T-helper 9 cell (primary cell): ENCODE data around the gene ERF.

Experiments
- DNase-seq: peaks from one replicate; pipeline ENCODE4 v3.0.0-alpha.2; 2020

Gene ERF

DNA sequence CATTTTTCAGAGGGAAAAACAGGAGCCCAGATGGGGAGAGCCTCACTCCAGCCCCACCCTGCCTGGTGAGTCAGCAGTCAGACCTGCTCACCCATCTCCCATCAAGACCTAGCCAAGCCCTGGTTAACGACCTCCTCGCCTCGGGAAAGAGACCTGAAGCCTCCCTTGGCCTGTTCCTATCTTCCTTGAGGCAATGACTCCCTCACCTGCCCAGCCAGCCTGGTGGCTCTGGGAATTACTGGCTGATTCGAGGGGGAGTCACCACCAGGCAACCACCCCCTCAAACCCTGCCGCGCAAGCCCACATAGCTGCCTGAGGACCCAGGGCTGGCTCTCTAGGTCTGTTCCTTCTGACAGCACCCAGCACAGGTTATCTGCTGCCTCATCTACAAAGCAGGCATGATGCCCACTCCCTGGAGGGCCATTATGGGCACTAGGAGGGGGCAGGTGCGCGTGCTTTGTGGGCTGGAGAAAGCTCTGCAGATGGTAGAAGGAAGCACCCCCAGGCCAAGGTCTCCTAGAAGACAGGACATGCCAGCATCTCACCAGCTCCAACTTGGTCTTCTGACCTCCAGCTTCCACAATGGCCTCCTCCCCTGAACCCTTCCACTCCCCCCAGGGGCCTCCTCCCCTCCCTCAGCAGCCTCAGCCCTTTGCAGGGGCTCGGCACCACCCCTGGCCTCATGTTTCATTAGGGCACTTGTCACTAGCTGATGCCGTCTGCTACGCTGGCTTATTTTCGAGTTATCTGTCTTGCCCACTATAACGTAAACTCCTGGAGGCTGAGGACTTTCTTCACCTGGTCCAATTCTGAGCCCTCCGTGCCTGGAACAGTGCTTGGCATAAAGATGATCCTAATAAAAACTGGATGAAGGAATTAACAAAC lies 47.8 kb downstream of the ERF start:
- no peak for DNase-seq

GRCh38 chr19:42204664-42205063 lies 50.3 kb downstream of the ERF start:
- DNase-seq, result no peak

DNA sequence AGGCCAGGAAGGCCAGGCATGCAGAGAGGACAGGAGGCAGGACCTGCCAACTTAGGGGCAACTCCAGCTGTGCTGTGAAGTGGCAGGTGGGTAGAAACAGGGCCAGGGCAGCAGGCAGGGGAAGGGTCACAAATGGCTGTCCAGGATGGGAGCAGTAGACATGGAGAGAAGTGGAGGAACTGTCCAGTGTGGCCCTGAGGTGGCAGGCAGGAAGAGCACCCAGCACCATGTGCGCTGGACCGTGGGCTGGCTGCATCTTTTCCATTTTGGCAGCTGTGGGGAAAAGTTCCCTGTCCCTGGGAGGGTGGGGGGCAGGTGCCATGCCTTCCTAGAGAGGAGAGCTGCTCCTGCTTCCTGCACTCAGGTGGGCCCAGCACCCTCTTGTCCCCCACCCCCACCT lies 51.2 kb downstream of the ERF start:
- DNase-seq, result no peak

- no peak for DNase-seq
These were observed 52.5 kb downstream of the ERF start for GRCh38 chr19:42202290-42202880.

DNA sequence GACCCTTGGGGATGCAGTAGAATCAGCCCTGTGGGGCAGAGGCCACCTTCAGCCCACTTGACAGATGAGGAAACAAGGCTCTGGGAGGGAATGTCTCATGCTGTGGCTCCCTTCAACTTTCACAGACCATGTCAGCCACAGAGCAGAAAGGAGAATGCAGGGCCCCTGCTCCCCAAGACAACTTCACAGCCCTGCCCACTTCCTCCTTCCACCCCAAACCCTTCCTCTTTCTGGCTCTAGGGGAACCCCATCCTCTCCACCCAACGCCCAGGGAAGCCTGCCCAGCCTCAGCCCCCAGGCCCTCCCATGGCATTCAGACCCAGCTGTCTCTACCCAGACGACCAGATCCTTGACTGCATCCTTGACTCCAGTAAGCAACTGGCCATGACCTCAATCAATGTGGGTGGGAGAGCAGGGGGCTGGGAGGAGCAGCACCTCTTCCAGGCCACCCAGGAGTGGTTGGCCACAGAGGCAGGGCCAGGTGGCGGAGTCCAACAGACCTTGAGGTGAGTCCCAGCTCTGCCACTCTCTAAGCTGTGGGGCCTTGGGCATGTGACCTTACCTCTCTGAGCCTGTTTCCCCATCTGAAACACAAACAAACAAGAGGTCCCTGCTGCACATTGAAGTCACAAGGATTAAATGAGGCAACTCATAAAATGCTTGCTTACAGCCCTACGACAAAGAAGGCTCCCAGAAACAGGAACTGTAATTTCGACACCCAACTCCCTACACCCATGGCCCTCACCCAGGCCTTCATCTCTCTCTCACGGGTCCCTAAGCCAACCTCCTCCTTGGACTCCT lies 53.2 kb downstream of the ERF start:
- DNase-seq, result peak; percentile 41

DNA sequence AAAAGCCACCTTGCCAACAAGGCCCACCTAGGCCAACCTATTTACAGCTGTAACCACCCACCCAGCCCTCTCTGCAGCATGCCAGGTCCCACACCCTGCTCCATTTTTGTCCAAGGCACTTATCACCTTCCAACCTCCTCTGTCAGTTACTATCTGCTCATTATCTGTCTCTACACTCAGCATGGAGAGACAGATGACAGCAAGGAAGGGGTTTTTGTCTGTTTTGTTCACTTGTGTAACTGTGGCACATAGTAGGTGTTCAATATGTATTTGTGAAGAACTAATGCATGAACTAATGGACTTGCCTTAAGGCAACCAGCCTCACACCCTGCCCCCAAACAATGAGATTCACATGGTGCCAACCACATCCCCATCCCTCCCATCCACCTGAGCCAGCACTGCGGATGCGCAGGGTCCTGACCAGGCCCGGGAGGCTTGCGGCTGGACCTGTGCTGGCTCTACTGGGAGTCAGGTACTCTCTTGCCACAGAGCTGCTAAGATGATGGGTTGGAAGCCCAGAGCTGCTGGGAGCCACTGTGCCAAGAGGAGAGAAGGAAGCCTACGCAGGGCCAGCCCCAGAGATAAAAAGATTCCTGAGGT lies 54.7 kb downstream of the ERF start:
- no peak for DNase-seq

- DNase-seq, result peak; percentile 36
These were observed 55.4 kb downstream of the ERF start for GRCh38 chr19:42199440-42200115.

- peak; percentile 70 for DNase-seq
These were observed 56.1 kb downstream of the ERF start for GRCh38 chr19:42198676-42199439.
